GM13977 (cell line): ENCODE data around the gene ZFAND3.

ENCODE experiments used
- DNase-seq: peaks from one replicate; pipeline ENCODE4 v3.0.0; 2012; ENCODE audit warnings: low spot score
- CTCF ChIP-seq: IDR thresholded peaks from 2 replicates; pipeline ENCODE4 v1.5.1; 2012; ENCODE audit warnings: mild to moderate bottlenecking, control low read depth; ENCODE audit not compliant: insufficient read depth; ENCODE audit errors: extremely low read depth, missing control alignments
- in situ Hi-C: fragments of 300-500 bp; cut with MboI; formaldehyde crosslinking; loops from one replicate; pipeline ENCODE4 v1.12.0; 2022; ENCODE audit warnings: low sequenced_read_pairs, low pct_unique_long_range_greater_than_20kb, mixed read lengths, inconsistent platforms; ENCODE audit not compliant: unreplicated experiment

Gene ZFAND3

GRCh38 chr6:38180586-38180985 lies 361.1 kb downstream of the ZFAND3 start:
- TF ChIP-seq CTCF, result no peak

GRCh38 chr6:38182426-38182825 lies 362.9 kb downstream of the ZFAND3 start:
- DNase-seq, result peak; percentile 3
- in situ Hi-C loops, result no loop called here
- no peak for TF ChIP-seq CTCF

More at GRCh38 chr6:38180586-38180985, 361.1 kb downstream of the ZFAND3 start:
- no peak for DNase-seq
- in situ Hi-C loops, result no loop called here

- no peak for TF ChIP-seq CTCF
- DNase-seq, result no peak
- in situ Hi-C loops, result no loop called here
These were observed 364.5 kb downstream of the ZFAND3 start for GRCh38 chr6:38183856-38184584.

- no peak for TF ChIP-seq CTCF
- DNase-seq, result peak; percentile 0
- in situ Hi-C loops, result no loop called here
These were observed 365.1 kb downstream of the ZFAND3 start for GRCh38 chr6:38184585-38185080.

- DNase-seq, result no peak
- in situ Hi-C loops, result no loop called here
- no peak for TF ChIP-seq CTCF
These were observed 365.7 kb downstream of the ZFAND3 start for GRCh38 chr6:38185244-38185643.

- DNase-seq, result no peak
- in situ Hi-C loops, result no loop called here
- no peak for TF ChIP-seq CTCF
These were observed 366.2 kb downstream of the ZFAND3 start for GRCh38 chr6:38185752-38186151.
